ENCODE results near the gene CLEC20A. TPM values are rescaled to one million over a fixed set of nuclear protein-coding genes. Genes with fewer than 3 reads are reported as not detected.
A peak's percentile ranks its signal among the peaks of the same experiment; 100 is the strongest.

The CLEC20A gene
- total RNA-seq, 2 donors from 2014 or later: 0.33 to 1.5 TPM

- H3K36me3 Mint-ChIP-seq (ENCODE audit: low read depth): no peaks in the 10 kb centered on the region
- H3K27me3 ChIP-seq (ENCODE audit: control insufficient read depth, insufficient read depth, low read length, poor library complexity, severe bottlenecking): peaks cover 9% of the 10 kb centered on the region
- no peak overlapping the region for H3K4me3 Mint-ChIP-seq
- H3K4me1 ChIP-seq (ENCODE audit: control insufficient read depth, insufficient read depth, low read length): no peaks in the 10 kb centered on the region
- 92 to 95% methylated on average over 11 of the region's 11 CpGs for WGBS, 2 experiments (ENCODE audit: insufficient coverage in 1 of 2, insufficient read length in 1 of 2)
- no peak overlapping the region for H3K27ac ChIP-seq (ENCODE audit: low read depth, low read length)
- H3K27ac Mint-ChIP-seq: no peak overlapping the region
- no peaks in the 10 kb centered on the region for H3K36me3 ChIP-seq (ENCODE audit: control insufficient read depth, insufficient read depth, low read length)
- TF ChIP-seq, protein P1, sequence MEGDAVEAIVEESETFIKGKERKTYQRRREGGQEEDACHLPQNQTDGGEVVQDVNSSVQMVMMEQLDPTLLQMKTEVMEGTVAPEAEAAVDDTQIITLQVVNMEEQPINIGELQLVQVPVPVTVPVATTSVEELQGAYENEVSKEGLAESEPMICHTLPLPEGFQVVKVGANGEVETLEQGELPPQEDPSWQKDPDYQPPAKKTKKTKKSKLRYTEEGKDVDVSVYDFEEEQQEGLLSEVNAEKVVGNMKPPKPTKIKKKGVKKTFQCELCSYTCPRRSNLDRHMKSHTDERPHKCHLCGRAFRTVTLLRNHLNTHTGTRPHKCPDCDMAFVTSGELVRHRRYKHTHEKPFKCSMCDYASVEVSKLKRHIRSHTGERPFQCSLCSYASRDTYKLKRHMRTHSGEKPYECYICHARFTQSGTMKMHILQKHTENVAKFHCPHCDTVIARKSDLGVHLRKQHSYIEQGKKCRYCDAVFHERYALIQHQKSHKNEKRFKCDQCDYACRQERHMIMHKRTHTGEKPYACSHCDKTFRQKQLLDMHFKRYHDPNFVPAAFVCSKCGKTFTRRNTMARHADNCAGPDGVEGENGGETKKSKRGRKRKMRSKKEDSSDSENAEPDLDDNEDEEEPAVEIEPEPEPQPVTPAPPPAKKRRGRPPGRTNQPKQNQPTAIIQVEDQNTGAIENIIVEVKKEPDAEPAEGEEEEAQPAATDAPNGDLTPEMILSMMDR (conservative IDR thresholded peaks at IDR 0.05): no peak
- no peaks in the 10 kb centered on the region for H3K9me3 Mint-ChIP-seq
- peaks cover 4% of the 10 kb centered on the region for H3K4me1 Mint-ChIP-seq
- DNase-seq: peak; percentile 31
- H3K27me3 Mint-ChIP-seq (ENCODE audit: insufficient read depth): no peaks in the 10 kb centered on the region
- no peak overlapping the region for H3K4me3 ChIP-seq (ENCODE audit: low read length)
- H3K9me3 ChIP-seq (ENCODE audit: control insufficient read depth, low read length): no peaks in the 10 kb centered on the region
- no peak overlapping the region for H3K9ac ChIP-seq (ENCODE audit: extremely low read depth, low read length, poor library complexity, severe bottlenecking)
Observed at GRCh38 chr1:178520803-178521202, 24.0 kb upstream of the CLEC20A start.

DNA sequence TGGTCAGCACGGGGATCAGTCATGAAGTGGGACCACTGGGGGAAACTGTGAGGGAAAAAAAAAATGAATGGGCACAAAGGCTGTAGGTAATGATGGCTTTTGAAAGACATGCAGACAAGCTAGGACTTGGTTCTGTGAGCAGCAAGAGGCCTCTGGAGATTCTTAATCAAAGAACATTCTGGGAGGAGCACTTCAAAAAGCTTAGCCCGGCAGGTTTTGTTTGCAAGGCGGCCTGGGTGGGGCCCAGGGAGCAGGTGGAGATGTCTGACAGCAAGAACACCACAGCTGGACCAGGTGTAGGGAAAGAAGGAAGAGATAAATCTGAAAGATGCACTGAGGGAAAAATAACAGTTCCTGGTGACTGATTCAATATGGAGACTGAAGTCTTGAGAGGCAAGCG, 22.1 kb upstream of the CLEC20A start:
- H3K36me3 Mint-ChIP-seq (ENCODE audit: low read depth): no peaks in the 10 kb centered on the region
- Histone ChIP-seq H3K4me1 (ENCODE audit: control insufficient read depth, insufficient read depth, low read length) (no peaks in the 10 kb centered on the region), H3K9ac (ENCODE audit: extremely low read depth, low read length, poor library complexity, severe bottlenecking) (no peak overlapping the region), H3K27me3 (ENCODE audit: control insufficient read depth, insufficient read depth, low read length, poor library complexity, severe bottlenecking) (peaks cover 9% of the 10 kb centered on the region), H3K27ac (ENCODE audit: low read depth, low read length) (no peak overlapping the region), H3K4me3 (ENCODE audit: low read length) (no peak overlapping the region), H3K9me3 (ENCODE audit: control insufficient read depth, low read length) (no peaks in the 10 kb centered on the region), H3K36me3 (ENCODE audit: control insufficient read depth, insufficient read depth, low read length) (no peaks in the 10 kb centered on the region)
- H3K9me3 Mint-ChIP-seq: no peaks in the 10 kb centered on the region
- TF ChIP-seq, protein P1 (conservative IDR thresholded peaks at IDR 0.05): no peak
- H3K4me1 Mint-ChIP-seq: peaks cover 9% of the 10 kb centered on the region
- peak; percentile 27 for DNase-seq
- H3K27me3 Mint-ChIP-seq (ENCODE audit: insufficient read depth): no peaks in the 10 kb centered on the region
- H3K4me3 Mint-ChIP-seq: no peak overlapping the region
- H3K27ac Mint-ChIP-seq: no peak overlapping the region
- WGBS, 2 experiments (ENCODE audit: insufficient coverage in 1 of 2, insufficient read length in 1 of 2): 87 to 88% methylated on average over 4 of the region's 4 CpGs

DNA sequence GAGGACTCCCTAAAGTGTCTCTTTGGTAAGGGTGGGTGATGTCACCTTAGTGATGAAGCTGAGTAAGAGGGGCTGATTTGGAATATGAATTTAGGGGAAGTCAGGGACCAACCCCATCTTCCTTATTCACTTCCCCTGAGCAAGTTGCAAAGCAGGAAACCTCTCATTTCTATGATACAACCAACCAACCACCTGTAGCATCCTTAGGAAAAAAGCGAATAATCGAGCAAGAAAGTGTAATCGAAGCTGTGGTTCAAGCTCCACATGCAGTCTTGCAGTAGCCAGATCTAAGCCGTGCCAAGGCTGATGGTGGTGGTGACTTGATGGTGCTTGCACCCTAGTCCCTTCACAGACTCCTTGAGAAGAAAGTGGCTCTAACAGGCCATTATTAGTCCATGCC, 19.3 kb upstream of the CLEC20A start:
- Mint-ChIP-seq H3K4me3 (no peak overlapping the region), H3K27ac (no peak overlapping the region)

More for the DNA sequence above, 19.3 kb upstream of the CLEC20A start:
- Mint-ChIP-seq H3K9me3 (no peaks in the 10 kb centered on the region), H3K36me3 (ENCODE audit: low read depth) (no peaks in the 10 kb centered on the region), H3K4me1 (peaks cover 12% of the 10 kb centered on the region), H3K27me3 (ENCODE audit: insufficient read depth) (no peaks in the 10 kb centered on the region)
- DNase-seq: no peak
- 78 to 96% methylated on average over 3 to 4 of the region's 4 CpGs for WGBS, 2 experiments (ENCODE audit: insufficient coverage in 1 of 2, insufficient read length in 1 of 2)
- H3K9ac ChIP-seq (ENCODE audit: extremely low read depth, low read length, poor library complexity, severe bottlenecking): no peak overlapping the region
- H3K4me1 ChIP-seq (ENCODE audit: control insufficient read depth, insufficient read depth, low read length): no peaks in the 10 kb centered on the region
- TF ChIP-seq, protein P1 (conservative IDR thresholded peaks at IDR 0.05): no peak
- H3K27ac ChIP-seq (ENCODE audit: low read depth, low read length): no peak overlapping the region
- H3K36me3 ChIP-seq (ENCODE audit: control insufficient read depth, insufficient read depth, low read length): no peaks in the 10 kb centered on the region
- H3K4me3 ChIP-seq (ENCODE audit: low read length): no peak overlapping the region
- peaks cover 9% of the 10 kb centered on the region for H3K27me3 ChIP-seq (ENCODE audit: control insufficient read depth, insufficient read depth, low read length, poor library complexity, severe bottlenecking)
- no peaks in the 10 kb centered on the region for H3K9me3 ChIP-seq (ENCODE audit: control insufficient read depth, low read length)

All from endodermal cell (in vitro differentiated cells).